ENCODE results near the gene WNT7B. TPM values are rescaled to one million over a fixed set of nuclear protein-coding genes. Genes with fewer than 3 reads are reported as not detected.

WNT7B gene
- total RNA-seq, 1 experiment from 2014 or later, result 66.9 TPM

GRCh38 chr22:45993143-45993692 is 16.3 kb upstream of the WNT7B start:
- Histone ChIP-seq H3F3A (ENCODE audit: insufficient read depth, low read depth) (peaks cover 5% of the 10 kb centered on the region), H3K4me1 (replicated peaks; ENCODE audit: insufficient read depth) (peaks cover 14% of the 10 kb centered on the region), H3K4me2 (no peak overlapping the region), H3K9me2 (ENCODE audit: insufficient read depth) (no peaks in the 10 kb centered on the region), H3K9me3 (ENCODE audit: insufficient read depth, low read depth) (no peaks in the 10 kb centered on the region), H3K27ac (no peak overlapping the region), H3K79me2 (ENCODE audit: low read depth) (no peaks in the 10 kb centered on the region), H2AFZ (no peak overlapping the region), H4K20me1 (ENCODE audit: insufficient read depth) (no peaks in the 10 kb centered on the region), H3K36me3 (ENCODE audit: low read depth) (no peaks in the 10 kb centered on the region), H3K27me3 (ENCODE audit: insufficient read depth, low read depth) (no peaks in the 10 kb centered on the region), H3K4me3 (no peak overlapping the region)
- POLR2A ChIA-PET (ENCODE audit: unreplicated experiment), result no interaction called here
- TF ChIP-seq EZH2 (IDR thresholded peaks at IDR 0.05; ENCODE audit: low read depth) (no peak), CTCF (conservative IDR thresholded peaks at IDR 0.05) (no peak)
- CTCF ChIA-PET, result no interaction called here
- intact Hi-C loops (cut with micrococcal nuclease; ENCODE audit: unreplicated experiment), result no loop called here
- DNase-seq, result no peak
- no TSS peak for BruUV-seq (replicated peaks)

- BruUV-seq (replicated peaks), result no TSS peak
Observed at GRCh38 chr22:45992737-45993136, 15.8 kb upstream of the WNT7B start.

GRCh38 chr22:45991098-45991497 is 14.1 kb upstream of the WNT7B start:
- no peaks in the 10 kb centered on the region for H3K9me3 ChIP-seq (ENCODE audit: insufficient read depth, low read depth)
- TF ChIP-seq EZH2 (IDR thresholded peaks at IDR 0.05; ENCODE audit: low read depth), result no peak
- no peak for TF ChIP-seq CTCF (conservative IDR thresholded peaks at IDR 0.05)
- no peak overlapping the region for H3K4me2 ChIP-seq
- H3K27me3 ChIP-seq (ENCODE audit: insufficient read depth, low read depth), result no peaks in the 10 kb centered on the region
- H2AFZ ChIP-seq, result no peak overlapping the region
- H3K36me3 ChIP-seq (ENCODE audit: low read depth), result no peaks in the 10 kb centered on the region
- H3K4me1 ChIP-seq (replicated peaks; ENCODE audit: insufficient read depth), result no peaks in the 10 kb centered on the region
- H3K27ac ChIP-seq, result no peak overlapping the region
- intact Hi-C loops (cut with micrococcal nuclease; ENCODE audit: unreplicated experiment), result no loop called here
- ChIA-PET POLR2A (ENCODE audit: unreplicated experiment) (no interaction called here), CTCF (no interaction called here)
- H3F3A ChIP-seq (ENCODE audit: insufficient read depth, low read depth), result no peaks in the 10 kb centered on the region; the same call in 1 of the 2 replicates
- no peaks in the 10 kb centered on the region for H3K9me2 ChIP-seq (ENCODE audit: insufficient read depth)
- no TSS peak for BruUV-seq (replicated peaks)
- H3K4me3 ChIP-seq, result no peak overlapping the region
- H3K79me2 ChIP-seq (ENCODE audit: low read depth), result no peaks in the 10 kb centered on the region
- no peaks in the 10 kb centered on the region for H4K20me1 ChIP-seq (ENCODE audit: insufficient read depth)
- DNase-seq, result no peak

More at GRCh38 chr22:45992737-45993136, 15.8 kb upstream of the WNT7B start:
- Histone ChIP-seq H3K4me3 (no peak overlapping the region), H3K4me1 (replicated peaks; ENCODE audit: insufficient read depth) (peaks cover 10% of the 10 kb centered on the region), H2AFZ (no peak overlapping the region), H3K9me3 (ENCODE audit: insufficient read depth, low read depth) (no peaks in the 10 kb centered on the region), H3K79me2 (ENCODE audit: low read depth) (no peaks in the 10 kb centered on the region), H3K4me2 (no peak overlapping the region), H3K27ac (no peak overlapping the region), H3K36me3 (ENCODE audit: low read depth) (no peaks in the 10 kb centered on the region), H3F3A (ENCODE audit: insufficient read depth, low read depth) (peaks cover 5% of the 10 kb centered on the region; the same call in 1 of the 2 replicates), H4K20me1 (ENCODE audit: insufficient read depth) (no peaks in the 10 kb centered on the region), H3K27me3 (ENCODE audit: insufficient read depth, low read depth) (no peaks in the 10 kb centered on the region), H3K9me2 (ENCODE audit: insufficient read depth) (no peaks in the 10 kb centered on the region)
- POLR2A ChIA-PET (ENCODE audit: unreplicated experiment), result no interaction called here
- intact Hi-C loops (cut with micrococcal nuclease; ENCODE audit: unreplicated experiment), result no loop called here
- no peak for DNase-seq
- CTCF ChIA-PET, result interaction anchor here (0.6 kb wide), 1 partner anchor 644 kb away, joined by 5 read pairs; no protein-coding TSS in a partner anchor
- TF ChIP-seq CTCF (conservative IDR thresholded peaks at IDR 0.05) (no peak), EZH2 (IDR thresholded peaks at IDR 0.05; ENCODE audit: low read depth) (no peak)

Measured in PC-9 (cell line).